Measurements from ENCODE around the gene RPRML.
A peak's percentile ranks its signal among the peaks of the same experiment; 100 is the strongest.

The RPRML gene

GRCh38 chr17:46982577-46982976 lies 3.5 kb upstream of the RPRML start:
- H3K18ac ChIP-seq (ENCODE audit: low read length), result no peak overlapping the region
- no peak overlapping the region for H3K9ac ChIP-seq (ENCODE audit: low read length)
- no peak overlapping the region for H2AK5ac ChIP-seq (ENCODE audit: low read length)
- no peaks in the 10 kb centered on the region for H3K79me1 ChIP-seq (ENCODE audit: low read length)
- H3K4ac ChIP-seq (ENCODE audit: low read depth, low read length), result no peak overlapping the region
- no peak overlapping the region for H3K23ac ChIP-seq (ENCODE audit: low read length)
- peaks cover 11% of the 10 kb centered on the region for H3K27me3 ChIP-seq (ENCODE audit: insufficient read depth, low read length, poor library complexity)
- no peak overlapping the region for H2BK5ac ChIP-seq (ENCODE audit: low read length)
- H4K8ac ChIP-seq (ENCODE audit: low read depth, low read length), result no peak overlapping the region
- no peak overlapping the region for H3K56ac ChIP-seq (ENCODE audit: low read length)
- no peaks in the 10 kb centered on the region for H3K36me3 ChIP-seq (ENCODE audit: control insufficient read depth, insufficient read depth, low read length)
- H3K27ac ChIP-seq (ENCODE audit: low read depth, low read length), result no peak overlapping the region
- H2BK15ac ChIP-seq (replicated peaks; ENCODE audit: low read depth), result no peak overlapping the region
- no peak for DNase-seq
- H3K4me2 ChIP-seq (ENCODE audit: low read length), result no peak overlapping the region
- H3K4me1 ChIP-seq (ENCODE audit: control insufficient read depth, low read depth, low read length), result peaks cover 6% of the 10 kb centered on the region
- no CpG with 5 or more reads among the region's 6 CpGs for WGBS (ENCODE audit: extremely low coverage, insufficient coverage, low lambda C conversion rate)
- H2BK120ac ChIP-seq (ENCODE audit: low read depth, low read length), result no peak overlapping the region
- no peak overlapping the region for H3K4me3 ChIP-seq (ENCODE audit: low read length)
- H4K5ac ChIP-seq (ENCODE audit: low read length), result no peak overlapping the region
- no peaks in the 10 kb centered on the region for H3K79me2 ChIP-seq (ENCODE audit: control insufficient read depth, insufficient read depth, low read length)

- no peak overlapping the region for H2AK5ac ChIP-seq (ENCODE audit: low read length)
- H4K5ac ChIP-seq (ENCODE audit: low read length), result no peak overlapping the region
- H3K79me2 ChIP-seq (ENCODE audit: control insufficient read depth, insufficient read depth, low read length), result no peaks in the 10 kb centered on the region
- peak overlapping the region; percentile 17 for H3K9ac ChIP-seq (ENCODE audit: low read length)
- peak overlapping the region; percentile 66 for H3K4me2 ChIP-seq (ENCODE audit: low read length)
- peaks cover 11% of the 10 kb centered on the region for H3K27me3 ChIP-seq (ENCODE audit: insufficient read depth, low read length, poor library complexity)
- H3K4me3 ChIP-seq (ENCODE audit: low read length), result no peak overlapping the region
- WGBS (ENCODE audit: extremely low coverage, insufficient coverage, low lambda C conversion rate), result no CpG with 5 or more reads among the region's 83 CpGs
- no peak overlapping the region for H2BK120ac ChIP-seq (ENCODE audit: low read depth, low read length)
- no peak overlapping the region for H4K8ac ChIP-seq (ENCODE audit: low read depth, low read length)
- H3K27ac ChIP-seq (ENCODE audit: low read depth, low read length), result no peak overlapping the region
- no peak overlapping the region for H3K4ac ChIP-seq (ENCODE audit: low read depth, low read length)
- H3K4me1 ChIP-seq (ENCODE audit: control insufficient read depth, low read depth, low read length), result peaks cover 11% of the 10 kb centered on the region
- H3K23ac ChIP-seq (ENCODE audit: low read length), result peak overlapping the region; percentile 45
- no peaks in the 10 kb centered on the region for H3K36me3 ChIP-seq (ENCODE audit: control insufficient read depth, insufficient read depth, low read length)
- H2BK5ac ChIP-seq (ENCODE audit: low read length), result no peak overlapping the region
- H3K79me1 ChIP-seq (ENCODE audit: low read length), result no peaks in the 10 kb centered on the region
- H2BK15ac ChIP-seq (replicated peaks; ENCODE audit: low read depth), result no peak overlapping the region
- no peak overlapping the region for H3K18ac ChIP-seq (ENCODE audit: low read length)
- H3K56ac ChIP-seq (ENCODE audit: low read length), result peak overlapping the region; percentile 73
- DNase-seq, result no peak
Observed at GRCh38 chr17:46978489-46979146, 435 bp downstream of the RPRML start.

- H3K27me3 ChIP-seq (ENCODE audit: insufficient read depth, low read length, poor library complexity), result peaks cover 11% of the 10 kb centered on the region
- DNase-seq, result no peak
- peaks cover 11% of the 10 kb centered on the region for H3K4me1 ChIP-seq (ENCODE audit: control insufficient read depth, low read depth, low read length)
- H2BK120ac ChIP-seq (ENCODE audit: low read depth, low read length), result no peak overlapping the region
- H2AK5ac ChIP-seq (ENCODE audit: low read length), result no peak overlapping the region
- no peak overlapping the region for H3K18ac ChIP-seq (ENCODE audit: low read length)
- H3K56ac ChIP-seq (ENCODE audit: low read length), result peak overlapping the region; percentile 34
- H3K36me3 ChIP-seq (ENCODE audit: control insufficient read depth, insufficient read depth, low read length), result no peaks in the 10 kb centered on the region
- no CpG with 5 or more reads among the region's 36 CpGs for WGBS (ENCODE audit: extremely low coverage, insufficient coverage, low lambda C conversion rate)
- no peak overlapping the region for H3K4ac ChIP-seq (ENCODE audit: low read depth, low read length)
- H4K5ac ChIP-seq (ENCODE audit: low read length), result no peak overlapping the region
- H3K79me2 ChIP-seq (ENCODE audit: control insufficient read depth, insufficient read depth, low read length), result no peaks in the 10 kb centered on the region
- H3K23ac ChIP-seq (ENCODE audit: low read length), result no peak overlapping the region
- H2BK15ac ChIP-seq (replicated peaks; ENCODE audit: low read depth), result no peak overlapping the region
- peak overlapping the region; percentile 18 for H3K4me2 ChIP-seq (ENCODE audit: low read length)
- H3K79me1 ChIP-seq (ENCODE audit: low read length), result no peaks in the 10 kb centered on the region
- peak overlapping the region; percentile 29 for H3K9ac ChIP-seq (ENCODE audit: low read length)
- H4K8ac ChIP-seq (ENCODE audit: low read depth, low read length), result no peak overlapping the region
- no peak overlapping the region for H3K4me3 ChIP-seq (ENCODE audit: low read length)
- no peak overlapping the region for H3K27ac ChIP-seq (ENCODE audit: low read depth, low read length)
- no peak overlapping the region for H2BK5ac ChIP-seq (ENCODE audit: low read length)
Observed at GRCh38 chr17:46977750-46978488, 1.1 kb downstream of the RPRML start.

- no peaks in the 10 kb centered on the region for H3K36me3 ChIP-seq (ENCODE audit: control insufficient read depth, insufficient read depth, low read length)
- H2BK5ac ChIP-seq (ENCODE audit: low read length), result no peak overlapping the region
- no peaks in the 10 kb centered on the region for H3K79me2 ChIP-seq (ENCODE audit: control insufficient read depth, insufficient read depth, low read length)
- H4K5ac ChIP-seq (ENCODE audit: low read length), result no peak overlapping the region
- H3K4me2 ChIP-seq (ENCODE audit: low read length), result no peak overlapping the region
- peak; percentile 97 for DNase-seq
- no peaks in the 10 kb centered on the region for H3K79me1 ChIP-seq (ENCODE audit: low read length)
- no peak overlapping the region for H3K9ac ChIP-seq (ENCODE audit: low read length)
- no peak overlapping the region for H3K4me3 ChIP-seq (ENCODE audit: low read length)
- no peak overlapping the region for H2BK15ac ChIP-seq (replicated peaks; ENCODE audit: low read depth)
- H3K4me1 ChIP-seq (ENCODE audit: control insufficient read depth, low read depth, low read length), result peaks cover 11% of the 10 kb centered on the region
- no peak overlapping the region for H3K4ac ChIP-seq (ENCODE audit: low read depth, low read length)
- H3K27me3 ChIP-seq (ENCODE audit: insufficient read depth, low read length, poor library complexity), result peaks cover 11% of the 10 kb centered on the region
- no peak overlapping the region for H3K23ac ChIP-seq (ENCODE audit: low read length)
- no peak overlapping the region for H3K56ac ChIP-seq (ENCODE audit: low read length)
- no CpG with 5 or more reads among the region's 7 CpGs for WGBS (ENCODE audit: extremely low coverage, insufficient coverage, low lambda C conversion rate)
- H2BK120ac ChIP-seq (ENCODE audit: low read depth, low read length), result no peak overlapping the region
- H3K27ac ChIP-seq (ENCODE audit: low read depth, low read length), result no peak overlapping the region
- H2AK5ac ChIP-seq (ENCODE audit: low read length), result no peak overlapping the region
- no peak overlapping the region for H4K8ac ChIP-seq (ENCODE audit: low read depth, low read length)
- no peak overlapping the region for H3K18ac ChIP-seq (ENCODE audit: low read length)
Observed at GRCh38 chr17:46977348-46977747, 1.7 kb downstream of the RPRML start.

GRCh38 chr17:46976626-46977270 lies 2.3 kb downstream of the RPRML start:
- Histone ChIP-seq H2AK5ac (ENCODE audit: low read length) (no peak overlapping the region), H3K79me2 (ENCODE audit: control insufficient read depth, insufficient read depth, low read length) (no peaks in the 10 kb centered on the region), H2BK120ac (ENCODE audit: low read depth, low read length) (no peak overlapping the region), H3K23ac (ENCODE audit: low read length) (no peak overlapping the region), H3K4me1 (ENCODE audit: control insufficient read depth, low read depth, low read length) (peaks cover 11% of the 10 kb centered on the region), H3K4ac (ENCODE audit: low read depth, low read length) (no peak overlapping the region), H3K79me1 (ENCODE audit: low read length) (no peaks in the 10 kb centered on the region), H3K27ac (ENCODE audit: low read depth, low read length) (no peak overlapping the region), H4K5ac (ENCODE audit: low read length) (no peak overlapping the region), H3K4me3 (ENCODE audit: low read length) (no peak overlapping the region), H2BK5ac (ENCODE audit: low read length) (no peak overlapping the region), H2BK15ac (replicated peaks; ENCODE audit: low read depth) (no peak overlapping the region), H3K56ac (ENCODE audit: low read length) (peak overlapping the region; percentile 25), H3K18ac (ENCODE audit: low read length) (no peak overlapping the region), H3K9ac (ENCODE audit: low read length) (no peak overlapping the region), H4K8ac (ENCODE audit: low read depth, low read length) (no peak overlapping the region), H3K27me3 (ENCODE audit: insufficient read depth, low read length, poor library complexity) (peaks cover 11% of the 10 kb centered on the region), H3K36me3 (ENCODE audit: control insufficient read depth, insufficient read depth, low read length) (no peaks in the 10 kb centered on the region), H3K4me2 (ENCODE audit: low read length) (no peak overlapping the region)
- WGBS (ENCODE audit: extremely low coverage, insufficient coverage, low lambda C conversion rate), result no CpG with 5 or more reads among the region's 14 CpGs
- DNase-seq, result peak; percentile 89
